ENCODE data around the gene SERPINI1.

GRCh38 chr3:167829071-167829470 lies 93.5 kb downstream of the SERPINI1 start:
- TF ChIP-seq POLR2A (conservative IDR thresholded peaks at IDR 0.05) (no peak), MYC (IDR thresholded peaks at IDR 0.05; ENCODE audit: low read depth, low read length) (no peak), MYC (CRISPR knock-in tag; IDR thresholded peaks at IDR 0.05; ENCODE audit: borderline replicate concordance, low read depth) (no peak), MLLT1 (IDR thresholded peaks at IDR 0.05) (no peak), ATF2 (CRISPR knock-in tag; IDR thresholded peaks at IDR 0.05) (no peak), CTCF (IDR thresholded peaks at IDR 0.05 in 2 of 3, conservative IDR thresholded peaks at IDR 0.05 in 1 of 3; ENCODE audit: insufficient read depth in 2 of 3, low read depth in 1 of 3, low read length in 3 of 3) (no peak), ZNF232 (CRISPR knock-in tag; IDR thresholded peaks at IDR 0.05) (no peak), MEIS2 (IDR thresholded peaks at IDR 0.05; ENCODE audit: partially characterized antibody) (no peak), ZNF184 (CRISPR knock-in tag; IDR thresholded peaks at IDR 0.05) (no peak)

Measured in K562 (cell line).